Endothelial cell of umbilical vein (primary cell): Measurements from ENCODE around the gene MAP1LC3B2. TPM values are rescaled to one million over a fixed set of nuclear protein-coding genes. Genes with fewer than 3 reads are reported as not detected.

ENCODE experiments used
- BruUV-seq: library from RNA; stranded (reverse); fragments of 400-500 nt; replicated peaks from 2 replicates; lab custom pipeline; 2021; lab: Mats Ljungman, UMichigan
- CTCF ChIA-PET: fragments of 300-600, 350-600 bp; sonication (Branson Sonifier 250); formaldehyde crosslinking; loops from one replicate; lab custom pipeline; 2021; ENCODE audit warnings: antibody characterized with exemption, inconsistent platforms; lab: Charles Lee
- POLR2A ChIA-PET: fragments of 300-600, 350-600 bp; sonication (Branson Sonifier 250); formaldehyde crosslinking; loops from one replicate; lab custom pipeline; 2021; ENCODE audit warnings: antibody characterized with exemption, inconsistent platforms; lab: Charles Lee
- DNase-seq: peaks from one replicate; pipeline ENCODE4 v3.0.0-alpha.2; 2011; ENCODE audit warnings: low read depth, low spot score
- FAIRE-seq: peaks from 2 replicates; lab custom pipeline; 2011; peaks lifted over from hg19 to GRCh38; lab: Jason Lieb, UNC
- H2AFZ ChIP-seq: 2 replicates; pipeline ENCODE4 v1.6.0; 2012; ENCODE audit warnings: low read depth, low read length, control low read depth, inconsistent platforms
- H3K27ac ChIP-seq: 2 replicates; pipeline ENCODE4 v1.5.1; 2011; ENCODE audit warnings: low read depth, mild to moderate bottlenecking, control low read depth, low read length, moderate library complexity; ENCODE audit not compliant: insufficient read depth
- H3K27me3 ChIP-seq, 2 experiments: 2 replicates each; pipeline versions ENCODE4 v1.6.0 to v1.6.1; 2011; ENCODE audit warnings: low read length in 2 of 2, mixed read lengths in 1 of 2; ENCODE audit not compliant: control insufficient read depth in 2 of 2, insufficient read depth in 2 of 2
- H3K36me3 ChIP-seq, 2 experiments: 2 replicates in 1 of 2; 3 replicates in 1 of 2; pipeline ENCODE4 v1.5.1; 2011; ENCODE audit warnings: low read length in 2 of 2, mild to moderate bottlenecking in 1 of 2, moderate library complexity in 1 of 2; ENCODE audit not compliant: control insufficient read depth in 2 of 2, insufficient read depth in 2 of 2; ENCODE audit errors: extremely low read depth in 1 of 2
- H3K4me1 ChIP-seq: 3 replicates; pipeline ENCODE4 v1.5.1; 2011; ENCODE audit warnings: mild to moderate bottlenecking, low read length; ENCODE audit not compliant: control insufficient read depth, insufficient read depth; ENCODE audit errors: extremely low read depth
- H3K4me2 ChIP-seq: 2 replicates; pipeline ENCODE4 v1.6.1; 2011; ENCODE audit warnings: low read length, control low read depth, mixed read lengths; ENCODE audit not compliant: insufficient read depth
- H3K4me3 ChIP-seq, 3 experiments: fragments of 200-600 bp in 1 of 3; sonication (generic), shearing (Covaris generic) in 1 of 3; replicated peaks in 1 of 3; 2 replicates each; pipeline ENCODE4 v1.5.1; 2011 to 2016; ENCODE audit warnings: control low read depth in 3 of 3, low read length in 3 of 3, mild to moderate bottlenecking in 2 of 3, inconsistent platforms in 1 of 3, low read depth in 1 of 3, moderate library complexity in 1 of 3; ENCODE audit not compliant: insufficient read depth in 1 of 3
- H3K79me2 ChIP-seq: 2 replicates; pipeline ENCODE4 v1.6.0; 2012; ENCODE audit warnings: low read length, inconsistent platforms; ENCODE audit not compliant: control insufficient read depth, insufficient read depth
- H3K9ac ChIP-seq: replicated peaks from 2 replicates; pipeline ENCODE3; 2011; ENCODE audit warnings: low read length, control low read depth; ENCODE audit not compliant: insufficient read depth; ENCODE audit errors: extremely low read depth
- H3K9me1 ChIP-seq: replicated peaks from 3 replicates; pipeline ENCODE4 v1.6.0; 2011; ENCODE audit warnings: mild to moderate bottlenecking, low read length; ENCODE audit not compliant: control insufficient read depth, insufficient read depth; ENCODE audit errors: extremely low read depth
- H3K9me3 ChIP-seq: replicated peaks from 2 replicates; pipeline ENCODE4 v1.5.1; 2012; ENCODE audit warnings: low read length, inconsistent platforms; ENCODE audit not compliant: control insufficient read depth, insufficient read depth
- H4K20me1 ChIP-seq: replicated peaks from 2 replicates; pipeline ENCODE3; 2011; ENCODE audit warnings: mild to moderate bottlenecking, low read length; ENCODE audit not compliant: control insufficient read depth, insufficient read depth; ENCODE audit errors: extremely low read depth
- CTCF ChIP-seq, 2 donors: IDR thresholded peaks; 1 replicate in 1 of 2; 2 replicates in 1 of 2; pipeline ENCODE4 v1.5.1; 2011; ENCODE audit warnings: low read length in 2 of 2, mild to moderate bottlenecking in 2 of 2, moderate library complexity in 2 of 2, control low read depth in 1 of 2, inconsistent platforms in 1 of 2, low read depth in 1 of 2; ENCODE audit not compliant: insufficient read depth in 1 of 2; ENCODE audit errors: extremely low read depth in 1 of 2
- EZH2 ChIP-seq: IDR thresholded peaks from 2 replicates; pipeline ENCODE4 v1.6.1; 2012; ENCODE audit warnings: borderline replicate concordance, low read depth, mild to moderate bottlenecking, moderate library complexity, low read length, inconsistent platforms; ENCODE audit not compliant: severe bottlenecking
- FOS ChIP-seq: IDR thresholded peaks from 2 replicates; pipeline ENCODE4 v1.6.1; 2011; ENCODE audit warnings: mild to moderate bottlenecking, low read length, moderate library complexity, borderline replicate concordance; ENCODE audit not compliant: insufficient read depth
- GATA2 ChIP-seq: IDR thresholded peaks from 2 replicates; pipeline ENCODE4 v1.7.0; 2011; ENCODE audit warnings: low read depth, mild to moderate bottlenecking, moderate library complexity, mixed read lengths, low read length; ENCODE audit not compliant: insufficient read length, insufficient read depth
- JUN ChIP-seq: IDR thresholded peaks from 2 replicates; pipeline ENCODE4 v1.6.1; 2011; ENCODE audit warnings: borderline replicate concordance, low read depth; ENCODE audit not compliant: insufficient read length, insufficient read depth
- MAX ChIP-seq: IDR thresholded peaks from 2 replicates; pipeline ENCODE4 v1.6.1; 2011; ENCODE audit not compliant: insufficient read depth, insufficient read length
- MYC ChIP-seq: IDR thresholded peaks from one replicate; pipeline ENCODE4 v1.6.1; 2011; ENCODE audit warnings: mild to moderate bottlenecking, low read depth, low read length
- POLR2A ChIP-seq: IDR thresholded peaks from 2 replicates; pipeline ENCODE4 v1.6.1; 2012; ENCODE audit warnings: low read depth, mild to moderate bottlenecking, control low read depth, low read length
- POLR2AphosphoS5 ChIP-seq: IDR thresholded peaks from 2 replicates; pipeline ENCODE4 v1.6.1; 2012; ENCODE audit warnings: low read depth, mild to moderate bottlenecking, control low read depth, low read length, moderate library complexity; ENCODE audit not compliant: insufficient read depth
- dilution Hi-C: fragments of 300-500 bp; cut with MboI; formaldehyde crosslinking; loops from one replicate; pipeline ENCODE4 v1.15.0; 2019; ENCODE audit warnings: low sequenced_read_pairs; ENCODE audit not compliant: extremely low pct_ligation_motif_present
- intact Hi-C: fragments of 100-400 bp; cut with micrococcal nuclease; formaldehyde crosslinking; loops from one replicate; pipeline ENCODE4 v1.10.0; 2022
- polyA plus RNA-seq, 4 experiments: library from polyadenylated mRNA; depleted of rRNA in 3 of 4; stranded (reverse) in 3 of 4; unstranded in 1 of 4; fragments of >200 nt; gene quantifications; 2 replicates each; pipeline versions ENCODE4 v1.2.1 to v1.2.3, GENCODE V29; 2011 to 2012; ENCODE audit warnings: missing spikeins in 1 of 4
- total RNA-seq: library from RNA; stranded (reverse); gene quantifications from 2 replicates; pipeline ENCODE4 v1.2.3, GENCODE V29; 2021

Gene MAP1LC3B2
- total and polyA plus RNA-seq, 2 donors (not counting 3 experiments of a cell fraction or from before 2014, with no cell fraction given) = 0.32 to 4.1 TPM

- ChIA-PET CTCF (no interaction called here), POLR2A (no interaction called here)
- no peak overlapping the region for H2AFZ ChIP-seq
- TF ChIP-seq JUN = no peak
- TF ChIP-seq POLR2AphosphoS5 = no peak
- TF ChIP-seq GATA2 = no peak
- no peak for TF ChIP-seq CTCF (IDR thresholded peaks at IDR 0.05; ENCODE audit: extremely low read depth in 1 of 2, insufficient read depth in 1 of 2, low read depth in 1 of 2, low read length in 2 of 2)
- TF ChIP-seq POLR2A = no peak
- TF ChIP-seq MAX = no peak
- TF ChIP-seq EZH2 = no peak
- no peak for TF ChIP-seq MYC
- TF ChIP-seq FOS = no peak
- no TSS peak for BruUV-seq
- FAIRE-seq (no peak), DNase-seq (no peak)
- no peaks in the 10 kb centered on the region for H3K79me2 ChIP-seq
- intact Hi-C loops (no loop called here), dilution Hi-C loops (no loop called here)
- H3K4me3 ChIP-seq = no peak overlapping the region
- no peak overlapping the region for H3K27ac ChIP-seq
- no peaks in the 10 kb centered on the region for H3K9me3 ChIP-seq
- H4K20me1 ChIP-seq = no peaks in the 10 kb centered on the region
- no peak overlapping the region for H3K9ac ChIP-seq
- no peaks in the 10 kb centered on the region for H3K4me1 ChIP-seq
- H3K36me3 ChIP-seq = no peaks in the 10 kb centered on the region
- no peaks in the 10 kb centered on the region for H3K9me1 ChIP-seq
- H3K4me2 ChIP-seq = no peak overlapping the region
- peaks cover 0 to 3% of the 10 kb centered on the region in 2 experiments for H3K27me3 ChIP-seq
Observed at GRCh38 chr12:116551151-116551550, 8.0 kb upstream of the MAP1LC3B2 start.
